ENCODE results near the gene NRXN2. TPM values are rescaled to one million over a fixed set of nuclear protein-coding genes. Genes with fewer than 3 reads are reported as not detected.

The NRXN2 gene
- total RNA-seq (1 to 10 TPM in 4 of 9 donors, under 1 TPM in 4, not detected in 1; 0.62 to 5.5 (median 1.3) TPM), polyA plus RNA-seq (under 1 TPM; 0.42 to 0.65 TPM)
- long read RNA-seq, donor 1: 0 reads
- long read RNA-seq, donor 2, partial matches to known transcripts: 1 of 2 reads
- long read RNA-seq, donor 2, other reads (novel, unspliced or antisense): 1 of 2 reads
- long read RNA-seq, donor 3: 0 reads

GRCh38 chr11:64723117-64723906 is at the start of gene NRXN2:
NRXN2 (minus strand) TSS chr11:64723197; CDS start chr11:64713699, 9,498 bp downstream.
- peaks cover 0 to 41% (median 20%) of the 10 kb centered on the region in 9 donors for H3K27me3 ChIP-seq
- intact Hi-C loops (cut with DNase I): loop anchor here in 7 of 10 donors (1.0 to 10.0 kb wide), 7 partner anchors 35 to 279 kb away; no protein-coding TSS in a partner anchor
- H3K36me3 ChIP-seq: peaks cover 0 to 7% (median 0%) of the 10 kb centered on the region in 9 donors
- peak within 1 kb of the TSS in 7 of 12 donors; percentile 44 to 79 (median 69) for H3K27ac ChIP-seq
- TF ChIP-seq, protein P1, sequence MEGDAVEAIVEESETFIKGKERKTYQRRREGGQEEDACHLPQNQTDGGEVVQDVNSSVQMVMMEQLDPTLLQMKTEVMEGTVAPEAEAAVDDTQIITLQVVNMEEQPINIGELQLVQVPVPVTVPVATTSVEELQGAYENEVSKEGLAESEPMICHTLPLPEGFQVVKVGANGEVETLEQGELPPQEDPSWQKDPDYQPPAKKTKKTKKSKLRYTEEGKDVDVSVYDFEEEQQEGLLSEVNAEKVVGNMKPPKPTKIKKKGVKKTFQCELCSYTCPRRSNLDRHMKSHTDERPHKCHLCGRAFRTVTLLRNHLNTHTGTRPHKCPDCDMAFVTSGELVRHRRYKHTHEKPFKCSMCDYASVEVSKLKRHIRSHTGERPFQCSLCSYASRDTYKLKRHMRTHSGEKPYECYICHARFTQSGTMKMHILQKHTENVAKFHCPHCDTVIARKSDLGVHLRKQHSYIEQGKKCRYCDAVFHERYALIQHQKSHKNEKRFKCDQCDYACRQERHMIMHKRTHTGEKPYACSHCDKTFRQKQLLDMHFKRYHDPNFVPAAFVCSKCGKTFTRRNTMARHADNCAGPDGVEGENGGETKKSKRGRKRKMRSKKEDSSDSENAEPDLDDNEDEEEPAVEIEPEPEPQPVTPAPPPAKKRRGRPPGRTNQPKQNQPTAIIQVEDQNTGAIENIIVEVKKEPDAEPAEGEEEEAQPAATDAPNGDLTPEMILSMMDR (IDR thresholded peaks at IDR 0.05): peak; percentile 92 to 100 (median 97)
- TF ChIP-seq POLR2A (IDR thresholded peaks at IDR 0.05): no peak
- peak; percentile 93 to 98 (median 97) for ATAC-seq
- H3K4me3 ChIP-seq: peak within 1 kb of the TSS; percentile 27 to 90 (median 84)
- 2 to 4% (median 3%) methylated on average over 23 to 66 of the region's 66 CpGs for WGBS, 4 donors
- peaks cover 0 to 9% (median 2%) of the 10 kb centered on the region in 12 donors for H3K4me1 ChIP-seq
- DNase-seq: peak; percentile 85 to 93 (median 88)
- no peaks in the 10 kb centered on the region for H3K9me3 ChIP-seq

DNA sequence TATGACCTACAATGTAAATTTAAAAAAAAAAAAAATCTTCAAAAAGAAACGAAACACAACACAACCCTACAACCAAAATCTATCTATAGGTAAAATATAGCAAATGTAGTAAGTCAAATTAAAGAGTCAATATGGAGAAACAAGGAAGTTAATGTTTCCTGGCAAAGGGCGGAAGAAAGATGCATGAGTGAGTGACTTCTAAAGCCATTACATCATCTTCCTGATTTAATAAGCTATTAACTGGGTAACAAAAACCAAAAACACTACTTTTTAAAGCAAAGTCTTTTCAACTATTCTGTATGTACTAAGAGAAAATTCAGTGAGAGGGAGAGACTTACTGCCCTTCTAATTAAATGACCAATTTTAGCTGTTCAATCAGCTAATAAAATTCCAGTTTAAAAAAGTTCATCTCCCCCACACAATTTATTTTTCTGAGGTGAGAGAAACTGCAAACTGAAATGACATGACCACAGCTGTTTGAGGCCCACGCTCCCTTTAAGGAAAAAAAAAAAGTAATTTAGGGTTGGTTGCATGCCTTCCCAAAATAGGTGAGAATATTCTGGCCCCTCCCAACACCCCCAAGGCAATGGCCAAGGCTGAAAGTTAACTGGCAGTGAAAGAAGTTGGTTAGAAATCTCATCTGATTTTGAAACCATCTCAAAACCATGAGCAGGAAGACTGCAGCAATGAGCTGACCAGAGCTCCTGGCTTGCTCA is 49.5 kb upstream of the NRXN2 start:
- H3K27ac ChIP-seq: peak overlapping the region in 4 of 12 donors; percentile 7 to 83 (median 18)
- peak overlapping the region in 1 of 12 donors; percentile 16 for H3K4me3 ChIP-seq
- H3K36me3 ChIP-seq: peaks cover 0 to 100% (median 94%) of the 10 kb centered on the region in 9 donors
- DNase-seq (no peak), ATAC-seq (no peak)
- H3K4me1 ChIP-seq: peaks cover 0 to 81% (median 63%) of the 10 kb centered on the region in 12 donors
- intact Hi-C loops (cut with DNase I): loop anchor here in 1 of 10 donors (10.0 kb wide), 1 partner anchor 342 kb away; the partner anchor contains the start of genes TM7SF2 and ZNHIT2
- H3K27me3 ChIP-seq: no peaks in the 10 kb centered on the region
- 55 to 62% (median 59%) methylated on average over 3 of the region's 3 CpGs for WGBS, 4 donors
- no peaks in the 10 kb centered on the region for H3K9me3 ChIP-seq
- TF ChIP-seq POLR2A (IDR thresholded peaks at IDR 0.05): no peak
- TF ChIP-seq, protein P1 (IDR thresholded peaks at IDR 0.05): no peak

GRCh38 chr11:64771861-64772260 is 48.9 kb upstream of the NRXN2 start:
- 77 to 85% (median 80%) methylated on average over 2 of the region's 2 CpGs for WGBS, 4 donors
- intact Hi-C loops (cut with DNase I): loop anchor here in 1 of 10 donors (10.0 kb wide), 1 partner anchor 343 kb away; the partner anchor contains the start of genes TM7SF2 and ZNHIT2
- ATAC-seq: no peak
- H3K4me1 ChIP-seq: peaks cover 0 to 82% (median 60%) of the 10 kb centered on the region in 12 donors
- peak overlapping the region in 1 of 12 donors; percentile 83 for H3K27ac ChIP-seq
- H3K9me3 ChIP-seq: no peaks in the 10 kb centered on the region
- TF ChIP-seq, protein P1 (IDR thresholded peaks at IDR 0.05): no peak
- TF ChIP-seq POLR2A (IDR thresholded peaks at IDR 0.05): no peak
- H3K4me3 ChIP-seq: peak overlapping the region in 1 of 12 donors; percentile 16
- H3K27me3 ChIP-seq: no peaks in the 10 kb centered on the region
- no peak for DNase-seq
- peaks cover 0 to 100% (median 100%) of the 10 kb centered on the region in 9 donors for H3K36me3 ChIP-seq

Measured in heart left ventricle (tissue), 16 donors.